ENCODE data around the gene UCN.

GRCh38 chr2:27294928-27295327, 13.3 kb downstream of the UCN start:
- TF ChIP-seq CTCF (conservative IDR thresholded peaks at IDR 0.05 in 1 of 2, IDR thresholded peaks at IDR 0.05 in 1 of 2; ENCODE audit: low read depth in 1 of 2, low read length in 2 of 2) = no peak
- no peak for TF ChIP-seq EZH2 (IDR thresholded peaks at IDR 0.05; ENCODE audit: low read length, missing control alignments)
